Activated naive CD4-positive, alpha-beta T cell treated with anti-CD3 and anti-CD28 coated beads, Interleukin-2, amount 50 U/mL, for 24 hours (primary cell): ENCODE data around the gene TMEM40.
"Not testable (repeated sequence)": the region's sequence is repeated elsewhere in the genome, so short reads cannot be mapped to it uniquely, and the experiment has no call there.

Source experiments
- H3K27ac Mint-ChIP-seq: one replicate; pipeline ENCODE4 v1.8.0; 2021; ENCODE audit warnings: mild to moderate bottlenecking, mixed read lengths
- H3K27me3 Mint-ChIP-seq: one replicate; pipeline ENCODE4 v1.8.0; 2021; ENCODE audit warnings: mixed read lengths
- H3K36me3 Mint-ChIP-seq: one replicate; pipeline ENCODE4 v1.8.0; 2021; ENCODE audit warnings: mixed read lengths
- H3K4me1 Mint-ChIP-seq: one replicate; pipeline ENCODE4 v1.8.0; 2021; ENCODE audit warnings: mixed read lengths
- H3K4me3 Mint-ChIP-seq: one replicate; pipeline ENCODE4 v1.8.0; 2021; ENCODE audit warnings: mild to moderate bottlenecking, mixed read lengths
- H3K9me3 Mint-ChIP-seq: one replicate; pipeline ENCODE4 v1.8.0; 2021; ENCODE audit warnings: mixed read lengths

The TMEM40 gene

DNA sequence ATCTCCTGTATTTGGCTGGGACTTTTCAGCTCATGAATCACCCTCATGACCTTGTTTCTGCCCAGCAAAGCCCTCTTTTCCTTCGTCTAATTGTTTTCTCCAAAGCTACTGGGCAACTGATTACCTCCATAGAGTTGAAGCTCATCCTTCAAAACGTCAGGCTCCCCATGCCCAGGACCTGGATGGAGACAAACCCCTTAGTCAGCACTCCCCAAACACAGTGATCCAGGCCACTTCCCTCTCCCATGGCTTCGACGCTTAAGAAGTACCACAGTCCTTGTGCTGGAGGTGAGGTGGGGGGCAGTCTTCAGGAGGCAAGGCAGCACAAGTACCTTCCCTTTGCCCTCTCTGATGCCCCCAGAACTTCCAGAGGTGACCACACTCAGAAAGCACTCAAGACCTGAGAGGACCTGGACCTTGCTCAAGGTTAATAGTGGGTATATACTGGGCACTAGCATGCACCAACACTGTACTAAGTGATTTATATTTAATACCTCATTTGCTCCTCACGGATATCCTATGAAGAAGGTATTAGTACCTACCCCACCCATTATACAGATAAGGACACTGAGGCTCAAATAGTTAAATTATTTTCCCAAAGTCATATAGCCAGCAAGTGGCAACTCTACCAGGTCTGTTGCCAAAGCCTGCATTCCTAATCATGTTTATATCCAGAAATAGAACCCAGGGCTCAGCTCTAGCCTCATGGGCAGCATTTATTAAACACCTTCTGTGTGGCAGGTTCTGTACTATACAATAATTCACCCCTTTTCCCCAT, 16.5 kb downstream of the TMEM40 start:
- H3K4me1 Mint-ChIP-seq: no peaks in the 10 kb centered on the region
- no peaks in the 10 kb centered on the region for H3K36me3 Mint-ChIP-seq
- peaks cover 2% of the 10 kb centered on the region for H3K27me3 Mint-ChIP-seq
- no peak overlapping the region for H3K27ac Mint-ChIP-seq
- no peak overlapping the region for H3K4me3 Mint-ChIP-seq
- no peaks in the 10 kb centered on the region for H3K9me3 Mint-ChIP-seq

DNA sequence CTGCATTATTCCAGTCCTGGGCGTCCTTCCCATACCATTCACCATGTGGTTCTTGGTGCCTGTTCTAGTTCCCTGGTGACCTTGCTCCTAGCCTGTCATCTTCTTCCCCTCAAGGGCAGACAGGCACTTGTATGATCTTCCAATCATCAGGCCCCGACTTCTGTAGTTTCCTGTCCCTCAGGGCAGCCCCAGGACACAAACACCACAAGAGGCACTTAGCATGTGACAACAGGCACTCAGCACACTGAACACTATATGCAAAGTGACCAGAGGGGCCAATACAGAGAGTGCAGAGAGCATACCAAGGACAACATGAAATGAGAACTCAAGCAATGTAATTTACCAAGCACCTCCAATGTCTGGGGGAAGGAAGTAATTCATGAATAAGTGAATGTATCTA, 17.9 kb downstream of the TMEM40 start:
- Mint-ChIP-seq H3K4me3 (no peak overlapping the region), H3K27me3 (peaks cover under 1% of the 10 kb centered on the region), H3K36me3 (no peaks in the 10 kb centered on the region), H3K4me1 (no peaks in the 10 kb centered on the region), H3K9me3 (no peaks in the 10 kb centered on the region), H3K27ac (no peak overlapping the region)

DNA sequence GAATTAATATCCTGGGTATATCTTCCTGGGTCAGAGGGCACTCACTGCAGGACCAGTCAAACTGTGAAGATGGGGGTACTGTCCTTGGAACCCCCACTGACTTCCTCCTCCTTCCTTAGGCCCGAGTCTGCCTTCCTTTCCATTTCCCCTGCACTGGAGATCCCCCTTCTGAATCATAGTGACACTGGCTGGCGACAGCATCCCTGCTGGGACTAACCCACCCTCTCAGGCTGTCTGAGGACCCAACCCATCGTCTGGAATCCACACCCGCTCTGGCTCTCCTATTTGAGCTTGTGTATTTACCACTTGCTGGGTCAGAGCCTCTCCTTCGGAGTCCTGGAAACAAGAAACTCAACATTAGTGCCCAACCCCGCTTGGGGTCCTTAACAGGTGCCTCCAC, 21.2 kb downstream of the TMEM40 start:
- Mint-ChIP-seq H3K27me3 (no peaks in the 10 kb centered on the region), H3K36me3 (no peaks in the 10 kb centered on the region), H3K27ac (no peak overlapping the region), H3K4me3 (no peak overlapping the region), H3K9me3 (no peaks in the 10 kb centered on the region), H3K4me1 (no peaks in the 10 kb centered on the region)

DNA sequence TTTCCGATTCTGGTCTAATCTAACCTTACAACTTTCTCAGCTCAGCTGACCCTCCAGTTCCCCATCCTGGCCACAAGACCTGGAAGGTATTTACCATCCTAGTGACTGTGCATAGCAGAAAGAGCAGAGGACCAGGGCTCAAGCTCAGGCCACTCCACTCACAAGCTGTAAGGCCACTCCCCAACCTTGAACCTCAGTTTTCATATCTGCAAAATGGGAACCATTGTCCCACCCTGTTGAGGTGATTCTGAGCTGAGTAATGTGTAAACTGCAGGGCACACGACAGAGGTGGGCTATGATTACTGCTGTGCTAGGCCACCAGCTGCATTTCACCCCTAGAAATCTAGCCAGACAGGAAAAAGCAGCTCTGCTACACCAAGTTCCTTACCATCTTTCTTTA, 21.7 kb downstream of the TMEM40 start:
- no peaks in the 10 kb centered on the region for H3K27me3 Mint-ChIP-seq
- H3K4me1 Mint-ChIP-seq: no peaks in the 10 kb centered on the region
- H3K36me3 Mint-ChIP-seq: no peaks in the 10 kb centered on the region
- no peaks in the 10 kb centered on the region for H3K9me3 Mint-ChIP-seq
- H3K27ac Mint-ChIP-seq: no peak overlapping the region
- H3K4me3 Mint-ChIP-seq: no peak overlapping the region

DNA sequence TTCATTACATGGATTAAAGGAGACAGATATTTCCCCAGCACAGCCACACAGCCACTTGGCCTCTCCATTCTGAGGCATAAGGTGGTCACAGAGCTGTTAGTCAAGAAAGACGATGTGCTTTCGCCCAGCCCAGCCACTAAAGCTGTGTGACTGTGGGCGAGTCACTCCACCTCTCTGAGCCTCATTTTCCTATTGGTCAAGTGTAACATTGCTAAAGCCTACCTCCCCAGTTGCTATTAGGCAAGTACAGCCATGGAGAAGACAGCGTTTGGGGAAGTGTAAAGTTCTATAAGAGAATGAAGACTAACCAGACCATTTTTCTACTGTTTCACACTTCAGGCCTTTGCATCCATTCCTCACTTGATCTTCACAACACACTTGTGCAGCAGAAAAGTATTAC, 24.1 kb downstream of the TMEM40 start:
- no peak overlapping the region for H3K4me3 Mint-ChIP-seq

DNA sequence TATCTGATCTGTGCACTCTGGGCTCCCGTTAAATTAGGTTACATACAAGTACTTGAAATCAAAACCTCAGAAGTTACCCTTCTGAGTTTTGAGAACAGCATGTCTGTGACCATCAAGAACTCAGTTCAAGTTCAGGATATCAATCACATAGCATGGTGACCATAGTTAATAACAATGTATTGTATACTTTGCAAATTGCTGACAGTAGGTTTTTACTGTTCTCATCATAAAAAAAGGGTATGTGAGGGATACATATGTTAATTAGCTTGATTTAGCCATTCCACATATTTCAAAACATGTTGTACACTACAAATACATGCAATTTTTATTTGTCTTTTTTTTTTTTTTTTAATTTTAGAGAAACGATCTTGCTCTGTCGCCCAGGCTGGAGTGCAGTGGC, 25.5 kb downstream of the TMEM40 start:
- Mint-ChIP-seq H3K9me3 (no peaks in the 10 kb centered on the region), H3K4me1 (no peaks in the 10 kb centered on the region), H3K27ac (no peak overlapping the region), H3K27me3 (no peaks in the 10 kb centered on the region), H3K36me3 (no peaks in the 10 kb centered on the region), H3K4me3 (no peak overlapping the region)

More for the DNA sequence above, 24.1 kb downstream of the TMEM40 start:
- Mint-ChIP-seq H3K9me3 (no peaks in the 10 kb centered on the region), H3K4me1 (no peaks in the 10 kb centered on the region), H3K27me3 (no peaks in the 10 kb centered on the region), H3K27ac (no peak overlapping the region), H3K36me3 (no peaks in the 10 kb centered on the region)

DNA sequence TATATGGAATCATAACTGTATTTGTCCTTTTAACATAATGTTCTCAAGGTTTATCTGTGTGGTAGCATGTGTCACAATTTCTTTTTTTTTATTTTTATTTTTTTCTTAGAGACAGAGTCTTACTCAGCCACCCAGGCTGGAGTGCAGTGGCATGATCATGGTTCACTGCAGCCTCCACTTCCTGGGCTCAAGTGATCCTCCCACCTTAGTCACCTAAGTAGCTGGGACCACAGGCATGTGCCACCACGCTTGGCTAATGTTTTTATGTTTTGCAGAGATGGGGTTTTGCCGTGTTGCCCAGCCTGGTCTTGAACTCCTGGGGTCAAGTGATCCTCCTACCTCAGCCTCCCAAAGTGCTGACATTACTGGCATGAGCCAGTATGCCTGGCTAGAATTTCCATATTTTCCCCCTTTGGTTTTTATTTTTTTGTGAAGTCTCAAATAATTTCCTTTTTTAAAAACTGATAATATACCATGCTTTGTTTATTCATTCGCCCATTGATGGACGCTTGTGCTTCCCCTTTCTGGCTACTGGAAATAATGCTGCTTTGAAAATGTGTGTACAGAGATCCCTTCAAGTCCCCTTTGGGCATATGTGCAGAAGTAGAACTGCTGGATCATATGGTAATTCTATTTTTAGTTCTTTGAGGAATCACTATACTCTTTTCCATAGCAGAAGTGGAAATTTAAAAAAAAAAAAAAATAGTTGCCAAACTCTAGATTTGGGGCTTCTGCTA, 28.4 kb downstream of the TMEM40 start:
- H3K27ac Mint-ChIP-seq: no peak overlapping the region
- H3K9me3 Mint-ChIP-seq: no peaks in the 10 kb centered on the region
- no peaks in the 10 kb centered on the region for H3K36me3 Mint-ChIP-seq
- H3K27me3 Mint-ChIP-seq: no peaks in the 10 kb centered on the region
- no peaks in the 10 kb centered on the region for H3K4me1 Mint-ChIP-seq
- H3K4me3 Mint-ChIP-seq: no peak overlapping the region

DNA sequence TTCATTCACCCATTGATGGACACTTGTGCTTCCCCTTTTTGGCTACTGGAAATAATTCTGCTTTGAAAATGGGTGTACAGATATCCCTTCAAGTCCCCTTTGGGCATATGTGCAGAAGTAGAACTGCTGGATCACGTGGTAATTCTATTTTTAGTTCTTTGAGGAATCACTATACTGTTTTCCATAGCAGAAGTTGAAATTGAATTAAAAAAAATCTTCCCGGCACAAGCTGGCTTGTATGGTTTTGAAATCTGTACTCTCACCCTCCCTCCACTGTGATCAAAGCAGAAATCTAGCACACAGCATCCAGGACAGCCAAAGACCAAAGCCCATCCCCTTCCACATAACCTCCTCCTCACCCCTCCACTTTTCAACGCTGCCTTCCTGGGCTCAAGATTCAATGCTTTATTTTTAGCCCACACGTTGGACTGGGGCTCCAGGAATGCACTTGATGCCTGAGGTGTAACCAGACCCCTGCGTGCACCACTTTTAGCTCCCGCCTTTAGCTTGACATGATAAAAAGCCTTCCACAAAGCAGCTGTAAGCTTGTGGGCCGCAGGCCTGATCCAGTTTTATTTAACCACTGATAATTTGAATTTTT, 29.9 kb downstream of the TMEM40 start:
- H3K27me3 Mint-ChIP-seq: no peaks in the 10 kb centered on the region
- H3K4me1 Mint-ChIP-seq: no peaks in the 10 kb centered on the region
- H3K36me3 Mint-ChIP-seq: no peaks in the 10 kb centered on the region
- no peaks in the 10 kb centered on the region for H3K9me3 Mint-ChIP-seq
- no peak overlapping the region for H3K4me3 Mint-ChIP-seq
- H3K27ac Mint-ChIP-seq: no peak overlapping the region

DNA sequence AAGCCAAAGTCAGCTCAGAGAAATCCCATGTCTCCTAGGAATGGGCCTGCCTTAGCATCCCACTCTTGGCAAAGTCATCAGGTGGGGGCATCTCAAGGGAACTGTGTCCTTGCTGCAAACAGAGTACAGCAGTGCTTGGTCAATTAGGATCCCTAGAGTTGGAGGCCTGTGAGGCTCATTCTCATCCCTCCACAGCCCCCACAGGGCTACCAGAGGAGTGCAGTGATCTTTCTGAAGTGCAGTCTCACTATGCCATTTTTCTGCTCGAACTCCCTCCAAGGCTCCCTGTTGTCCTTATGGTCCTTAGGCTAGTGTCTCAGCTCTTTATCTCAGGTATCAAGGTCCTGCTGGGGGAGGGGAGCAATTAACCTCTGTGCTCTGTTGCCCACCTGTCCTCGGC, 31.1 kb downstream of the TMEM40 start:
- H3K27ac Mint-ChIP-seq: no peak overlapping the region
- H3K4me1 Mint-ChIP-seq: no peaks in the 10 kb centered on the region
- H3K4me3 Mint-ChIP-seq: no peak overlapping the region
- H3K9me3 Mint-ChIP-seq: no peaks in the 10 kb centered on the region
- no peaks in the 10 kb centered on the region for H3K27me3 Mint-ChIP-seq
- H3K36me3 Mint-ChIP-seq: no peaks in the 10 kb centered on the region

DNA sequence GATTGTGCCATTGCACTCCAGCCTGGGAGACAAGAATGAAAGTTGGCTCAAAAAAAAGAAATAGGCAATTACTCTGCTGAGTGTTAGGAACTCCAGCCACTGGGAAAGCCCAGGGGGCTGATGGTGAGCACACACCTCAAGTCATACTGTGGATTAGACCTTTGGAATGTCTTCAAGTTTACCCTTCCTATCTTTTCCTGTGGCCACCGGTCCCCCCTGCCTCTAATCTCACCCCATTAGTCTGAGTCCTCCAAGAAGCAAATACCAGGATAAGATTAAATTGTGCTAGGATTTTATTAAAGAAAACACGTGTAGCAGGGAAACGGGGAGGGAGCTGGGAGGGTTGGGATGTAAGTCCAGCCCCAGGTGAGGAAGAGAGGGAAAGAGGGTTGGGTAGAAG, 31.6 kb downstream of the TMEM40 start:
- H3K4me1 Mint-ChIP-seq: no peaks in the 10 kb centered on the region
- H3K36me3 Mint-ChIP-seq: no peaks in the 10 kb centered on the region
- no peak overlapping the region for H3K4me3 Mint-ChIP-seq
- no peaks in the 10 kb centered on the region for H3K9me3 Mint-ChIP-seq
- H3K27me3 Mint-ChIP-seq: no peaks in the 10 kb centered on the region
- H3K27ac Mint-ChIP-seq: no peak overlapping the region

DNA sequence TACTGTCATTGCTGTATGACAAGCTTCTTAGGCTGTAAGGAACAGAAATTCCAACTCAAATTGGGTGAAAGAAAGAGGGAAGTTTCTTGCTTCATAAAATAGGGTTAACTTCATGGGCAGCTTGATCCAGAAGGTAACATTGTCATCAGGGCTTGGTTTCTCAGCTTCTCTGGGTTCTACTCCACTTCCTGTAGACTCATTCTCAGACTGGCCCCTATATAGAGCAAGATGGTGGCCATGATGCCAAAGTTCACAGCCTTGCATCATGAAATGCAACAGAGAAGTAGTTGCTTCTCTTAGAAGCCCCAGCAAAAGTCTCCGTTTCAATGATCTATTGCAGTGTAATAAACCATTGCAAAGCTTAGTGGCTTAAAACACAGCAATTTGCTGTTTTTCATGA, 33.6 kb downstream of the TMEM40 start:
- Mint-ChIP-seq H3K27me3 (no peaks in the 10 kb centered on the region), H3K4me3 (no peak overlapping the region), H3K36me3 (no peaks in the 10 kb centered on the region), H3K4me1 (peaks cover 5% of the 10 kb centered on the region), H3K9me3 (no peaks in the 10 kb centered on the region), H3K27ac (no peak overlapping the region)

DNA sequence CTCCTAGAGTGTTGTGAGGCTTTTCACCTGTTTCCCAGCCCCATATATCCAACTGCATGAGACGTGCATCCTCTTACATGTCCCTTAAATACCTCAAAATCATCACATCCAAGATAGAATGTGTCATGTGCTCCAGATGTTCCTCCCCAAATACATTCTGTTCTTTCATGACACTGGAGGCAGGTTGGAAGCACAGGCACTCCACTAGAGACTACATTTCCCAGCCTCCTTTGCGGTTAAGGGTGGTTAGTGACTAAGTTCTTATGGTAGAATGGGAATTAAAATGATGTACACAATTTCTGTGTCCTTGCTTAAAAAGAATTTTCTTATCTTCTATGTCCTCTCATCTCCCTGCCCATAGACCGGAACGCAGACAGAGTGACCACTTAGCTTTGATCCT, 34.3 kb downstream of the TMEM40 start:
- no peaks in the 10 kb centered on the region for H3K9me3 Mint-ChIP-seq
- H3K36me3 Mint-ChIP-seq: no peaks in the 10 kb centered on the region
- no peak overlapping the region for H3K27ac Mint-ChIP-seq
- no peaks in the 10 kb centered on the region for H3K27me3 Mint-ChIP-seq
- H3K4me1 Mint-ChIP-seq: peaks cover 11% of the 10 kb centered on the region
- H3K4me3 Mint-ChIP-seq: no peak overlapping the region

DNA sequence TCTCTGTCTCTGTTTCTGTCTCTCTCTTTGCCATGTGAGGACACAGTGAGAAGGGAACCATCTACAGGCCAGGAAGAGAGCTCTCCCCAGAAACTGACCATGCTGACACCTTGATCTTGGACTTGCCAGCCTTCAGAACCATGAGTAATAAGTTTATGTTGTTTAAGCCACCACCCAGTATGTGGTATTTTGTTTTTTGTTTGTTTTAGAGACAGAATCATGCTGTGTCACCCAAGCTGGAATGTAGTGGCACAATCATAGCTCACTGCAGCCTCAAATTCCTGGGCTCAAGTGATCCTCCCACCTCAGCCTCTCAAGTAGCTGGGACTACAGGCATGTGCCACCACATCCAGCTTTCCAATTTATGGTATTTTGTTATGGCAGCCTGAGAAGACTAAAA, 35.7 kb downstream of the TMEM40 start:
- not testable (repeated sequence) for H3K27me3 Mint-ChIP-seq, H3K27ac Mint-ChIP-seq, H3K36me3 Mint-ChIP-seq, H3K4me3 Mint-ChIP-seq, H3K9me3 Mint-ChIP-seq
- H3K4me1 Mint-ChIP-seq: peaks cover 16% of the 10 kb centered on the region

DNA sequence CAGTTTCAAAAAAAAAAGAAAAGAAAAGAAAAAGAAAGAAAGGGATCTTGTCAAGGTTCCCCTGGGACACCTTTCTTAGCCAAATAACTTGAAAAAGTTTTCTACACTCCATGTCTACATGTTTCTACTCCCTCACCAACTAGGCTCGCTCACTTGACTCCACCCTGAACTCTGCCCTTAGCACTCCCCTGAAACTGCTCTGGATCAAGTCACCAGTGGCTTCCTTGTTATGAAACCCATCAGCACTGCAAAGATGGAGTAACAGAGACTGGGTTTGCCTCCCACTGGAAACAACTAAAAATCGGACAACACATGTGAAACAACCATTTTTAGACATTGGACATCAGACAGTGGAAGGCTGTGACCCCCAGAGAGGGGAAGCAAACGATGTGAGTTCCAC, 36.8 kb downstream of the TMEM40 start:
- no peak overlapping the region for H3K4me3 Mint-ChIP-seq
- H3K27me3 Mint-ChIP-seq: no peaks in the 10 kb centered on the region
- H3K4me1 Mint-ChIP-seq: peaks cover 16% of the 10 kb centered on the region
- no peaks in the 10 kb centered on the region for H3K36me3 Mint-ChIP-seq
- no peaks in the 10 kb centered on the region for H3K9me3 Mint-ChIP-seq
- no peak overlapping the region for H3K27ac Mint-ChIP-seq

DNA sequence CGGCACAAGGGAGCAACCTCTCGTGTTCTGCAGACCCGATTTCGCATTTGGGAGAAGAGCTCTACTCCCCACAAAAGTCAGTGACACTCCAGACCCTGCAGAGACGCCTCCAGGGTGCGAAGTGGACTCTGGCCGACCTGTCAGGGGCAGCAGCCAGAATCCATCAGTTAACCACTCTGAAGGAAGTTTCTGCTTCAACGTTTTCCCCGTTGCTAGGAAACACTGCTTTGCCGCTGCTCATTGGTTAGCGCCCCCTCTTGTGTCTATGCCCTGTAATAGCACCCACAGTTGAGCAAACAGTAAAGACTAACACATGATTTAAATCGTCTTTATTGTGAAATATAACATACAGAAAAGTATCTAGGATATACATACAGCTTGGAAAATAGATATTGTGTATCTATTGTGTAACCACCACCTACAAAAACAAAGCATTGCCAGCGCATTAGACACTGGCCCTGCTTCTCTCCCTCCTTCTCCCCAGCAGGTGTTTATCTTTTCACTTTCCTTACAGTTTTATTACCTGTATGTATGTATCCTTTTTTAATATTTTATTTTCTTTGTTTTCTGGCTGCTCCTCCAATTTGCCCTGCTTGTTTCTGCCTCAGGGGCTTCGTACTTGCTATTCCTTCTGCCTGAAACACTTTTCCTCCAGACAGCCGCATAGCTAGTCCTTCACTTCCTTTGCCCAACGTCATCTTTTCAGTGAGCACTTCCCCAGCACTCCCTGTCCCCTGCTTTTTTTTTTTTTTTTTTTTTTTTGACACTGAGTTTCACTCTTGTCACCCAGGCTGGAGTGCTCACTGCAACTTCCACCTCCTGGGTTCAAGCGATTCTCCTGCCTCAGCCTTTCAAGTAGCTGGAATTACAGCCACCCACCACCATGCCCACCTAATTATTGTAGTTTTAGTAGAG, 38.8 kb downstream of the TMEM40 start:
- Mint-ChIP-seq H3K4me1 (peaks cover 16% of the 10 kb centered on the region), H3K27ac (no peak overlapping the region), H3K4me3 (peak overlapping the region; percentile 73), H3K36me3 (no peaks in the 10 kb centered on the region), H3K9me3 (no peaks in the 10 kb centered on the region), H3K27me3 (no peaks in the 10 kb centered on the region)
